CD4-positive, alpha-beta memory T cell (primary cell): ENCODE results near the gene SLC47A1. TPM values are rescaled to one million over a fixed set of nuclear protein-coding genes. Genes with fewer than 3 reads are reported as not detected.

Source experiments
- CTCF ChIA-PET: fragments of 350-600 bp; sonication (Branson Sonifier 250); formaldehyde crosslinking; loops from one replicate; lab custom pipeline; 2021; ENCODE audit warnings: inconsistent platforms; ENCODE audit not compliant: partially characterized antibody; lab: Charles Lee
- POLR2A ChIA-PET: fragments of 350-600 bp; sonication (Branson Sonifier 250); formaldehyde crosslinking; loops from one replicate; lab custom pipeline; 2021; ENCODE audit not compliant: partially characterized antibody; lab: Charles Lee
- DNase-seq, 5 donors: peaks; one replicate each; pipeline versions ENCODE4 v3.0.0 to v3.0.0-alpha.2; 2020 to 2022; ENCODE audit warnings: mixed read lengths in 1 of 5
- H3K27ac ChIP-seq: one replicate; pipeline ENCODE4 v1.7.0; 2013; ENCODE audit warnings: low read depth, low read length
- H3K27me3 ChIP-seq: 2 replicates; pipeline ENCODE4 v1.7.0; 2013; ENCODE audit warnings: mild to moderate bottlenecking, low read length, moderate library complexity; ENCODE audit not compliant: insufficient read depth
- H3K36me3 ChIP-seq: 2 replicates; pipeline ENCODE4 v1.7.0; 2013; ENCODE audit warnings: mild to moderate bottlenecking, low read length, moderate library complexity; ENCODE audit not compliant: insufficient read depth
- H3K4me1 ChIP-seq: 2 replicates; pipeline ENCODE4 v1.7.0; 2013; ENCODE audit warnings: mild to moderate bottlenecking, low read length, moderate library complexity; ENCODE audit not compliant: insufficient read depth
- H3K4me3 ChIP-seq, 2 donors: one replicate each; pipeline ENCODE4 v1.7.0; 2013; ENCODE audit warnings: low read length in 2 of 2, mild to moderate bottlenecking in 1 of 2
- H3K9me3 ChIP-seq, 2 donors: one replicate each; pipeline ENCODE4 v1.7.0; 2013; ENCODE audit warnings: low read length in 2 of 2, control low read depth in 1 of 2; ENCODE audit not compliant: control insufficient read depth in 1 of 2
- H3K27ac Mint-ChIP-seq, 7 donors: one replicate each; pipeline ENCODE4 v1.8.0; 2020 to 2021; ENCODE audit warnings: mixed read lengths in 7 of 7, mild to moderate bottlenecking in 6 of 7, inconsistent platforms in 3 of 7, moderate library complexity in 3 of 7
- H3K27me3 Mint-ChIP-seq, 2 donors: one replicate each; pipeline ENCODE4 v1.8.0; 2020 to 2021; ENCODE audit warnings: mixed read lengths in 2 of 2
- H3K36me3 Mint-ChIP-seq, 2 donors: one replicate each; pipeline ENCODE4 v1.8.0; 2020 to 2021; ENCODE audit warnings: mixed read lengths in 2 of 2, inconsistent platforms in 1 of 2, mild to moderate bottlenecking in 1 of 2
- H3K4me1 Mint-ChIP-seq, 4 donors: one replicate each; pipeline ENCODE4 v1.8.0; 2020 to 2021; ENCODE audit warnings: mixed read lengths in 4 of 4, mild to moderate bottlenecking in 1 of 4
- H3K4me3 Mint-ChIP-seq, 8 donors: one replicate each; pipeline ENCODE4 v1.8.0; 2020 to 2021; ENCODE audit warnings: mixed read lengths in 8 of 8, mild to moderate bottlenecking in 7 of 8, moderate library complexity in 6 of 8, inconsistent platforms in 3 of 8
- H3K9me3 Mint-ChIP-seq, 8 donors: one replicate each; pipeline ENCODE4 v1.8.0; 2020 to 2021; ENCODE audit warnings: mixed read lengths in 8 of 8, mild to moderate bottlenecking in 5 of 8, inconsistent platforms in 3 of 8, moderate library complexity in 1 of 8
- intact Hi-C: fragments of 100-400 bp; cut with micrococcal nuclease; formaldehyde crosslinking; loops from one replicate; pipeline ENCODE4 v1.15.1; 2023
- polyA plus RNA-seq, 2 donors: library from polyadenylated mRNA; unstranded; fragments of 300-500 nt; fragmentation: Illumina TruSeq; gene quantifications; one replicate each; pipeline ENCODE4 v1.2.3, GENCODE V29; 2021
- total RNA-seq, 2 experiments: library from RNA; stranded (reverse); gene quantifications; one replicate each; pipeline ENCODE4 v1.2.3, GENCODE V29; 2021

SLC47A1 gene
- total and polyA plus RNA-seq, 4 experiments from 2014 or later, result 0.25 TPM; not detected in 3

GRCh38 chr17:19610879-19611278 is 77.2 kb downstream of the SLC47A1 start:
- no peaks in the 10 kb centered on the region for H3K4me1 ChIP-seq
- H3K27ac ChIP-seq, result no peak overlapping the region
- ChIA-PET POLR2A (no interaction called here), CTCF (no interaction called here)
- H3K9me3 Mint-ChIP-seq, result no peaks in the 10 kb centered on the region
- H3K4me1 Mint-ChIP-seq, result peaks cover 0 to 5% (median 4%) of the 10 kb centered on the region in 4 donors
- H3K36me3 Mint-ChIP-seq, result no peaks in the 10 kb centered on the region
- no peak overlapping the region for H3K4me3 Mint-ChIP-seq
- no peaks in the 10 kb centered on the region for H3K36me3 ChIP-seq
- H3K4me3 ChIP-seq, result no peak overlapping the region
- intact Hi-C loops, result no loop called here
- DNase-seq, result no peak
- H3K27me3 Mint-ChIP-seq, result peaks cover 0 to 2% of the 10 kb centered on the region in 2 donors
- H3K27me3 ChIP-seq, result no peaks in the 10 kb centered on the region
- H3K27ac Mint-ChIP-seq, result no peak overlapping the region
- H3K9me3 ChIP-seq, result no peaks in the 10 kb centered on the region

- Mint-ChIP-seq H3K9me3 (peaks cover 0 to 24% (median 21%) of the 10 kb centered on the region in 8 donors), H3K4me1 (peaks cover 0 to 5% (median 4%) of the 10 kb centered on the region in 4 donors), H3K27ac (peak overlapping the region in 1 of 7 donors; percentile 5), H3K36me3 (peaks cover under 1 to 1% of the 10 kb centered on the region in 2 donors), H3K4me3 (no peak overlapping the region), H3K27me3 (peaks cover 0 to 3% of the 10 kb centered on the region in 2 donors)
- ChIA-PET POLR2A (no interaction called here), CTCF (interaction anchor here (0.8 to 2.5 kb wide), 3 partner anchors 9 to 149 kb away, joined by 3 to 10 read pairs (median 4); no protein-coding TSS in a partner anchor)
- H3K4me3 ChIP-seq, result no peak overlapping the region
- DNase-seq, result no peak
- intact Hi-C loops, result no loop called here
- H3K27me3 ChIP-seq, result no peaks in the 10 kb centered on the region
- peaks cover 0 to 9% of the 10 kb centered on the region in 2 donors for H3K9me3 ChIP-seq
- no peaks in the 10 kb centered on the region for H3K4me1 ChIP-seq
- no peak overlapping the region for H3K27ac ChIP-seq
- no peaks in the 10 kb centered on the region for H3K36me3 ChIP-seq
Observed at GRCh38 chr17:19613979-19614378, 80.3 kb downstream of the SLC47A1 start.

DNA sequence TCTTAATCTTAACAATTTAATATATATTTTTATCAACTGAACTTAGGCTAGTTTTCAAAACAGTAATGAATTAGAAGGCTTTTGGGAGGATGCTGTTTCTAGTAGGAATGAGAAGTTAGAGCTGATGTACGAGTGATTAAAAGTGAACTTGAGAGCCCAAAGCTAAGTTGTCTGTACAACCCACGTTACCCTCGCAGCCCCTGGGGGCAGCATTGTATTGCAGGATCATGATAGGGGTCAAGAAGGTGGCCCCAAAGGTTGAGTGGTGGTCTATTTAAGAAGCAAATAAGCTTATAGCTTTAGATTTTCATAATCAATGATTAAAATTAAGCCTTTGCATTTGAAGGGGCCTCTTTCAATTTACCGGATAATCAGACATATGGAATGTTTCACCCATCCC is 81.2 kb downstream of the SLC47A1 start:
- H3K36me3 ChIP-seq, result no peaks in the 10 kb centered on the region
- peaks cover 0 to 17% of the 10 kb centered on the region in 2 donors for H3K9me3 ChIP-seq
- Mint-ChIP-seq H3K9me3 (peaks cover 2 to 33% (median 31%) of the 10 kb centered on the region in 8 donors), H3K27me3 (peaks cover 0 to 8% of the 10 kb centered on the region in 2 donors), H3K4me3 (no peak overlapping the region), H3K36me3 (peaks cover 10 to 11% of the 10 kb centered on the region in 2 donors), H3K27ac (no peak overlapping the region), H3K4me1 (peaks cover 0 to 5% (median 4%) of the 10 kb centered on the region in 4 donors)
- no peak overlapping the region for H3K4me3 ChIP-seq
- H3K27me3 ChIP-seq, result no peaks in the 10 kb centered on the region
- ChIA-PET CTCF (interaction anchor here (1.1 to 2.5 kb wide), 3 partner anchors 8 to 152 kb away, joined by 3 to 10 read pairs (median 4); no protein-coding TSS in a partner anchor), POLR2A (no interaction called here)
- intact Hi-C loops, result no loop called here
- no peak for DNase-seq
- H3K4me1 ChIP-seq, result no peaks in the 10 kb centered on the region
- no peak overlapping the region for H3K27ac ChIP-seq

DNA sequence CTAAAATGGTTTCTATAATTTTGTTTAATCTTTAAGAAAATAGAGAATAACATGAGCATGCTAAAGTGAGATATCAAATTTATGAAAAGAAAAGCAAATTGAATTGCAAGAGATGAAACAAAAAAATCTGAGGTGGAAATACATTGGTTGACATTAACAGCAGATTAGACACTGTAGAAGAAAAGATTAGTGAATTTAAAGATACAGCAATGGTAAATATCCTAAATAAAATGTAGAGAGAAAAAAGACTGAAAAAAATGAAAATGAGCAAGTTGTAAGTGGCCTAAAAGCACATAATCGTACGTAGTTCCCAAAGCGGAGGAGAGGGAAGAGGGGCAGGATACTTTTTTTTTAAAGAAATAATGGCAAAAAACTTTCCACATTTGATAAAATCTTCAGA is 84.4 kb downstream of the SLC47A1 start:
- Histone ChIP-seq H3K27ac (no peak overlapping the region), H3K36me3 (no peaks in the 10 kb centered on the region), H3K4me1 (no peaks in the 10 kb centered on the region), H3K4me3 (no peak overlapping the region), H3K27me3 (no peaks in the 10 kb centered on the region), H3K9me3 (peaks cover 0 to 19% of the 10 kb centered on the region in 2 donors)
- CTCF ChIA-PET, result no interaction called here
- intact Hi-C loops, result no loop called here
- H3K4me1 Mint-ChIP-seq, result peaks cover 0 to 5% (median 4%) of the 10 kb centered on the region in 4 donors
- peak overlapping the region in 1 of 8 donors; percentile 1 for H3K4me3 Mint-ChIP-seq
- POLR2A ChIA-PET, result no interaction called here
- H3K27ac Mint-ChIP-seq, result peak overlapping the region in 1 of 7 donors; percentile 47
- peaks cover 2 to 56% (median 47%) of the 10 kb centered on the region in 8 donors for H3K9me3 Mint-ChIP-seq
- no peak for DNase-seq
- H3K27me3 Mint-ChIP-seq, result peaks cover 0 to 8% of the 10 kb centered on the region in 2 donors
- peaks cover 12 to 14% of the 10 kb centered on the region in 2 donors for H3K36me3 Mint-ChIP-seq

GRCh38 chr17:19619705-19620325 is 86.2 kb downstream of the SLC47A1 start:
- no peaks in the 10 kb centered on the region for H3K27me3 ChIP-seq
- ChIA-PET POLR2A (no interaction called here), CTCF (no interaction called here)
- Mint-ChIP-seq H3K9me3 (peaks cover 2 to 59% (median 51%) of the 10 kb centered on the region in 8 donors), H3K27ac (no peak overlapping the region), H3K36me3 (peaks cover 12 to 14% of the 10 kb centered on the region in 2 donors), H3K4me3 (no peak overlapping the region), H3K4me1 (no peaks in the 10 kb centered on the region), H3K27me3 (peaks cover 2 to 8% of the 10 kb centered on the region in 2 donors)
- no peaks in the 10 kb centered on the region for H3K4me1 ChIP-seq
- no peak overlapping the region for H3K27ac ChIP-seq
- H3K9me3 ChIP-seq, result peaks cover 0 to 19% of the 10 kb centered on the region in 2 donors
- H3K4me3 ChIP-seq, result no peak overlapping the region
- intact Hi-C loops, result no loop called here
- no peak for DNase-seq
- no peaks in the 10 kb centered on the region for H3K36me3 ChIP-seq

- Histone ChIP-seq H3K4me3 (no peak overlapping the region), H3K27ac (no peak overlapping the region), H3K9me3 (peaks cover 0 to 19% of the 10 kb centered on the region in 2 donors), H3K27me3 (no peaks in the 10 kb centered on the region), H3K4me1 (no peaks in the 10 kb centered on the region), H3K36me3 (no peaks in the 10 kb centered on the region)
- ChIA-PET CTCF (no interaction called here), POLR2A (no interaction called here)
- Mint-ChIP-seq H3K4me1 (no peaks in the 10 kb centered on the region), H3K9me3 (peaks cover 2 to 58% (median 50%) of the 10 kb centered on the region in 8 donors), H3K36me3 (peaks cover 12 to 14% of the 10 kb centered on the region in 2 donors), H3K27ac (no peak overlapping the region), H3K27me3 (peaks cover 6 to 8% of the 10 kb centered on the region in 2 donors), H3K4me3 (no peak overlapping the region)
- intact Hi-C loops, result no loop called here
- DNase-seq, result no peak
Observed at GRCh38 chr17:19621697-19622096, 88.0 kb downstream of the SLC47A1 start.

DNA sequence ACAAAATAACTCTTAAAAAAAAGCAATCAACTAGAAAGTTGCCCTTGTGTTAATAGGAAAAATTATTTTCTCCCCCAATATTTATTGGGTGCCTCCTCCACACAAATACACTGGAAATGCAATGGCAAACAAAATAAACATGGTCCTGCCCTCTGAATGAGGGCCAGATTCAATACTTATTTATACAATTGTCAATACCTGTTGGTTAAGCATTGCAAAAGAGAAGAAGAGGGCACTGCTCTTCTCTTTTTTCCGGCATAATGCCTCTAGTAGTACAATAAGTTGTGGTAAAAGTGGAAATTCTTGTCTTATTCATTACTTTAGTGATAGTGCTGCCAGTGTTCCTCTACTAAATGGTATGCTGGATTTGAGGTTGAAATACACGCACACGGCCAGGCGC is 92.4 kb downstream of the SLC47A1 start:
- Mint-ChIP-seq H3K27ac (peak overlapping the region in 2 of 7 donors; percentile 19 to 53), H3K27me3 (peaks cover 7 to 12% of the 10 kb centered on the region in 2 donors), H3K4me1 (no peaks in the 10 kb centered on the region), H3K4me3 (no peak overlapping the region), H3K36me3 (peaks cover 0 to 2% of the 10 kb centered on the region in 2 donors), H3K9me3 (peaks cover 0 to 19% (median 11%) of the 10 kb centered on the region in 8 donors)
- Histone ChIP-seq H3K36me3 (no peaks in the 10 kb centered on the region), H3K4me3 (no peak overlapping the region), H3K9me3 (no peaks in the 10 kb centered on the region), H3K27ac (no peak overlapping the region), H3K4me1 (no peaks in the 10 kb centered on the region), H3K27me3 (no peaks in the 10 kb centered on the region)
- intact Hi-C loops, result no loop called here
- ChIA-PET CTCF (no interaction called here), POLR2A (no interaction called here)
- DNase-seq, result no peak
